Stimulated activated CD4-positive, alpha-beta T cell treated with anti-CD3 and anti-CD28 coated beads, Interleukin-1b, Interleukin-23, amount 100 ng/mL, for 48 hours (primary cell): ENCODE data around the gene SLC66A1.
A peak's percentile ranks its signal among the peaks of the same experiment; 100 is the strongest.

Experiments
- DNase-seq: peaks from one replicate; pipeline ENCODE4 v3.0.0-alpha.2; 2020

The SLC66A1 gene

DNA sequence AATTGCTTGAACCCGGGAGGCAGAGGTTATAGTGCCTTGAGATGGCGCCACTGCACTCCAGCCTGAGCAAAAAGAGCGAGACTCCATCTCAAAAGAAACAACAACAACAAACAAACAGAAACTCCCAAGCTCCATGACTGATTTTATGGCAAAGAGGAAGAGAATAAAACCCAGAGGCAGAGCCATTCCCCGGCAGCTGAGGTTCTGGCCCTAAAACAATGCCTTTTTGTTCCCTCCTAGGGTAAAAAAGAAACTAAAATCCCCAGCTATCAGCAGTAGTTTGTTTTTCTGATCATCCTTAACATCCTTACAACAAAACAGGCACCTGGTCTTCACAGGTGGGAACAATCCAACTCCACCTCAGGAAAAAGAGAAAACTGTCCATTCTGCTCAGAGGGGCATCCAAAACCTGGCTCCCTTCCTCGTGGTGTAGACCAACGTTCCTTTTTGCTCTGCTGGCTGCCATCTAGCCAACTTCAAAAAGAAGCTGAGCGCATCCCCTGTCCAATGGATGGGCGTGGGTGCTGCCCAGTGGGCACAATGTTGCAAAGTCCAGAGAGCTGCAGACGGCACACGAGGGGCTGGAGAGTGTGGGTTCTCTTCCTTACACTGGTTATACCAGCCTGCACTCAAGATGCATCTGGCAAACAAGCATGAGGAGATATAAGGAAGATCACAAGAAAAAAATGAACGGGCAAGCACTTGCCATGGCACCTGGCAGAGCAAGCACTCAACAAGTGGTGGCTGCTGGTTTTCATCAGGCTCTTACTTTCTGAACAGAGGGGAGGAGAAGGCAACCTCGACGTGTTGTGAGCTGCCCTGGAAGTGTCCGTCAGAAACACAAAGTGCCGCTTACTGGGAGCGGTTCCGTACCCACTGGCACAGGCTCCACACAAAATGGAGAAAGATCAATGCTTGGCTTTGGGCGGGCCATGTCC lies 54.7 kb downstream of the SLC66A1 start:
- no peak for DNase-seq

DNA sequence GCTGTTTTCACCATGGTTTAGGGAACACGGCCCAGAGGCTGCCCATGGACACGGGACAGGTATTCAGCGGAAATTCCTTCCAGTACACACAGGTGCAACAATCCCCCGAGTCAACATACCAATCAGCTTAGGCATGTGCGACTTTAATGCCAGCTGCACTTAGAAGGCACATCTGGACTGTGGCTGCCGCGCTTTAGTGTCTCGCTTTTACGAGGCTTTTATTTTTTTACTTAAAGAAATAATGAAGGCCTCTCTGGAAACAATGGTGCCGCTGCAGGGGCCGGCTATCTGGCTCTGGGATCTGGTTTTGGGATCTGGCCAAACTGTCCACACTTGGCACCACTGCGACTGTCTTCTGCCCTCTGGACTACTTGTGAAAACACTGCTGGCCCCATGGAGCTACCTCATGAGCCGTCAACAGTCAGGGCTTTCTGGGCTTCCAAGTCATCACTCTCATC lies 55.5 kb downstream of the SLC66A1 start:
- no peak for DNase-seq

DNA sequence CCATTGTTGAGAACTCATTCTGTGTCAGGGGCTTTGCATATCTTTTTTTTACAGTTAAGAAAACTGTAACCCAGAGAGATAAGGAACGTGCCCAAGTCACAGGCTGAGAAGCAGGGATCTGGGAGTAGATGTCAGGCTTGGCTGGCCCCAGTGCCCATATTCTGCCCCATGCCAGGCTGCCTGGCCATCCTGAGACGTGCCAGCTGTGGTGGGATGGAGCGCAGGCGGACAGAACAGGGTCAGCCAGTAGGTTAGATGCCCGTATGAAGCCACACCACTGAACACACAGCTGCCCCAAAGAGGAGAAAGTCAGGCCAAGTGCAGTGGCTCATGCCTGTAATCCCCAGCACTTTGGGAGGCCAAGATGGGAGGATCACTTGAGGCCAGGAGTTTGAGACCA lies 55.9 kb downstream of the SLC66A1 start:
- no peak for DNase-seq

DNA sequence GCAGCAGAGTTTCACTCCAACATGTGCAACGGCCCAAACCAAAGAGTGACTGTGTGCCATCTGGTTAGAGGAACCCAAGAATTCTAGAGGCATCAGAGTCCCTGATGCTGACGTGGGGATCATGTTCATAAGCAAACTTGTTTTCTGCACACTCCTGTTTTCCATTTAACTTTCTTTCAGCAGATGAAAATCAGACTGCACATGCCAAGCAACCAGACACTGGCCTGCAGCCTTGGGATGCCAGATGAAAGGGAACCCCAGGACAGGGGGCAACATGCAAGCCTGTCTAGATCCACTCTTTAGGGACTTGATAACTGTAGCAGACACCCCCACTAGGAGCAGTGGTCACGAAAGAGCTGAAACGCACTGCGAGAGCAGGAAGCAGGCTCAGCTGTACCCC lies 56.8 kb downstream of the SLC66A1 start:
- no peak for DNase-seq

GRCh38 chr1:19369396-19370090 lies 57.4 kb downstream of the SLC66A1 start:
- no peak for DNase-seq

- DNase-seq: no peak
Measured at GRCh38 chr1:19370453-19371170, 58.5 kb downstream of the SLC66A1 start.

GRCh38 chr1:19371226-19372135 lies 59.4 kb downstream of the SLC66A1 start:
- no peak for DNase-seq

- DNase-seq: no peak
Measured at GRCh38 chr1:19372136-19372514, 60.0 kb downstream of the SLC66A1 start.

DNA sequence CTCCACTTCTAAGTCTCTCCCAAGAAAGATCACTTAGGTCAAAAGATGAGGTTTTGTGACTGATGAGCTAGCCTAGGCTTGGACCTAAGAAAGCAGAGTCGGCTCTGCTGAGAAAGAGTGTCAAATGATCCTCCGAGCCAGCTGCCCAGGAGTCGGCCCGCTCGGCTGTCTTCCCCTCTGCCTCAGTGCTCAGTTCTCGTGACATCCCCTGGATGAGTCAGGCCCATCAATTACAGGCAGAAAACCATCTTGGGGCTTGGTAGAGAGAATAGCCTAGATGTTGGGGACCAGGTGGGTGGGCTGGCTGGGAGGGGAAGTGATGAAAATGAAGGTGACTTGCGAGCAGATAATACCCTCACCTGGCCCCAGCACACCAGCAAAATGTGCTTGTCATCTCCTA lies 60.5 kb downstream of the SLC66A1 start:
- no peak for DNase-seq

- DNase-seq: no peak
Measured at GRCh38 chr1:19373211-19374082, 61.3 kb downstream of the SLC66A1 start.

DNA sequence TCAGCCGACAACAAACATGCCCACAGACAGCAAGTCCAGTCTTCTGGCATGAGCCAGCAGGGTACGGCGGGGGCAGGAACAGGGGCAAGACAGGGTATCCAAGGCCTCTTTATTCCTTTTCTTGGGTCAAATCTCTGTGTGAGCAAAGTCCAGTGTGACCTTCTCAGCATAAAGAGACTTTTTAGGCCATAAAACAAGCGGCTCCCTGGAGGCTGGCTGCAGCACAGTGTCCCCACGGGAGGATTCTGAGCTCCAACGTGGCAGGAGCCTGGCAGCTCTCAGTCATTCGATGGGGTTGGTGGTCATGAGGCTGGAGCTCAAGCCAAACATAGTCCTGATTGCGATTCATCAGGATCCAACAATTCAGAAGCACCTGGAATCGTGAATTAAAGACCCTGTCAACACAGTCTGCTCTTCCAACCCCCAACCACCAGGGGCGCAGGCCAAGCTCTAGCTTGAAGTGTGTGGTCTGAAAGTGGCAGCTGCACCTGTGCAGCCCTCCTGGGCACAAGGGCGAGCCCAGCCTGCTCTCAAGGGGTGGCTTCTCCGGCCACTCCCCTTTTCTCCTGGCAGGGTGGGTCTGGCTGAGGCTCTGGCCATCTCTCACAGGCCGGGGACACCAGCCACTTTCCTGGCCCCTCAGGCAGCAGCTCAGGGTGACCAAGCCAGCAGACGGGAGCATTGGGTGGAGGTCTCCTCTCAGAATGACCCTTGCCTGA lies 62.1 kb downstream of the SLC66A1 start:
- no peak for DNase-seq

DNA sequence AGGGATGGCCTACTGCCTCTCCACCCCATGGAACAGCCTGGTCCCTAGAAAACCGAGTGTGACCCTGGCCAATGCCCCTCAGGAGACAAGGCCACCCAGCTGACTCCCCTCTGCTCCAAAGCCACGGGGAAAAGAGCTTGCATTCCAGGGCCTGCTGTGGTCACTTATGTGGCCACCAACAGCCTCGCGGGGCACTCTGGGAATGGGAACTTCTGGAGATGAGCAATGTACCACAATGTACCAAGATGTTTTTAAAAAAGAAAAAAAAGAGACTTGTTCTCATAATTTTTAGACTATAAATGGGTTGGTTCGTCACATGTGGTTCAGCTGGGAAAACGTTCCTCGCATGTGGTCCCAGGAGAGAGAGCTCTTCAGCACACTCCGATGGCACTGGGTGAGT lies 62.8 kb downstream of the SLC66A1 start:
- no peak for DNase-seq

- DNase-seq: no peak
Measured at GRCh38 chr1:19375631-19376400, 63.7 kb downstream of the SLC66A1 start.

DNA sequence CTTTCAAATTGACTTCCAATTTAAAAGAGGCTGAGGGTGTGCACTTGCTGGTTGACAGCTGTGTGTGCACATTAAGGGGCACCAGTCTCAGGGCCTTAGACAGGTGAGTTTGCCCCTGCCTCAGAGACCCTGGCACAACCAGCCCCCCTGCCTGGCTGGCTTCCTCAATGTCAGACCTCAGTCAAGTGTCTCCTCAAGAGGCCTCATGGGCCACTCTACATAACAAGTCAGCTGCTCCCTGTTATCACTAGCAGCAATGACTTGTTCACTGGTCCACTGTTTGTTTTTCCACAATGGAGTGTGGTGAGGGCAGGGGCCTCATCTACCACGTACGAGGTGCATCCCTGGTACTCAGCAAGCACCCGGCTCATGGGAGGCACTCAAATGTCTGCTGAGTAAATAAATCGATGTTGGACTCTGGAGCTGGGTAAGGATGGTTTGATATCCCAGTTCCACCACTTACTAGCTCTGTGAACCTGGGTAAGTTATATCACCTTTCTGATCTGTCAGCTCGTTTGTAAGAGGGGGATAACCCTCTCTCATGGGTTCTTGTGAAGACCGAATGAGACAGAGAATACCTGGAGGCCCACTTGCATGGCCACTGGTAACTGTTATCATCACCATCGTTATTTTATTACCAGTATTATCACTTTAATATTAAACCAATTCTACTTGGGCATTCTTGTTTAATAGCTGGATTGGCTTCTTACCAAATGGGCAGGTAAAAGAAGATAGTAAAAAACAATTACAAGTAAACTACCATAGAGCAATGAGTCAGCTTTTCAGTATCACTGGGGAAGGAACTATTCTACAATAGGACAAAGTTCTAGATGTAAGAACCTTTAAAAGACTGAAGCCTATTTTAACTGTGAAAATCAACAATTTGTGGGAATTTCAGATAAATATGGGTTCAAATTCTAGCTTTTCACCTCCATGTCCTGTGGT lies 64.6 kb downstream of the SLC66A1 start:
- no peak for DNase-seq

DNA sequence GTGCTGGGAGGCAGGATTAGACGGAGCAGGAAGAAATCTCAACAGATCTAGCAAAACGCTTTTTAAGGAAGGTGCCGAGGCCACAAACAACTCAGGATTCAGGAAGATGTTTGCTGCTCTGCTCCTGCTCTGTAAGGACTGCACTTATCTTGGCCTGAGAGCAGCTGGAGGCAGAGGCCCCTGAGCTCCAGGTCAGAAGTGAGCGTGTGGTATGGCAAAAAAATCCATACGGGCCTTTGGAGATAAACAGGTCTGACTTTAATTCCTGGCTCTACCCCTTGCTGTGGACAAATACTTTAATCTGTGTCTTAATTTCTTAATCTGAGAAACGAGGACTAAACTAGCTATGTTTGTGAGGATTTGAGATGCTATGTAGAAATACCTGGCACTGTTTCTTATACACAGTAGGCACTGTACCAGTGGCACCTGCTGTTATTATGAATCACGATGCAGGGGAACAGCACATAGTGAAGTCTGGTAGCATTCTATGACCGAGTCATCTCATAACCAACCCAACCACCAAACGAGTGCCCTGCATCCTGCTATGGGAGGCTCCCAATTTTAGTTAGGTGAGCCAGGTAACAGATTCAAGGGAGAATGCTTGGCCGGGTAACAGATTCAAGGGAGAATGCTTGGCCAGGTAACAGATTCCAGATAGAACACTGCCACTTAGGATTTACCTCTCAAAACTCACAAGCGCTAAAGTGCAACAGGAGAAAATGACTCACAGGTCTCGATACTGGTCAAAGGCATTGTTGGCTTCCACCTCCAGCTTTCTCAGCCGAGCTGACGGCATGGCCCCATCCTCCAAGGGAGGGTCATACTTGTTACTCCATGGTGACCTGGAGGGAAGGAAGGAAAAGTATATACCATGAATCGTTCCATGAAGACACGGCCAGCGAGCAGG lies 65.9 kb downstream of the SLC66A1 start:
- DNase-seq: peak; percentile 35
